ENCODE measurements around the gene TSC2.
"Not testable (repeated sequence)": the region's sequence is repeated elsewhere in the genome, so short reads cannot be mapped to it uniquely, and the experiment has no call there.

TSC2 gene

GRCh38 chr16:2009164-2009711 lies 38.5 kb upstream of the TSC2 start:
- peak; percentile 43 for DNase-seq

GRCh38 chr16:2009791-2010510 lies 37.8 kb upstream of the TSC2 start, which contains the start of gene ZNF598:
Gene ZNF598 (minus strand): TSS chr16:2009821.
- peak; percentile 81 for DNase-seq

GRCh38 chr16:2011726-2012125 lies 36.1 kb upstream of the TSC2 start:
- not testable (repeated sequence) for DNase-seq

GRCh38 chr16:2013527-2013926 lies 34.3 kb upstream of the TSC2 start:
- no peak for DNase-seq

- DNase-seq = no peak
These were observed 32.5 kb upstream of the TSC2 start for GRCh38 chr16:2015117-2015946.

GRCh38 chr16:2015947-2016208 lies 31.9 kb upstream of the TSC2 start:
- DNase-seq = no peak

- peak; percentile 11 for DNase-seq
These were observed 31.3 kb upstream of the TSC2 start for GRCh38 chr16:2016407-2016922.

- DNase-seq = peak; percentile 34
These were observed 28.3 kb upstream of the TSC2 start, which contains the start of gene NPW for GRCh38 chr16:2019518-2019920. Gene NPW (plus strand): TSS chr16:2019785.

GRCh38 chr16:2019921-2020831 lies 27.6 kb upstream of the TSC2 start:
- DNase-seq = peak; percentile 75

- no peak for DNase-seq
These were observed 25.1 kb upstream of the TSC2 start for GRCh38 chr16:2022723-2023091.

- peak; percentile 97 for DNase-seq
These were observed 24.4 kb upstream of the TSC2 start for GRCh38 chr16:2023092-2024031.

- DNase-seq = no peak
These were observed 23.8 kb upstream of the TSC2 start for GRCh38 chr16:2024032-2024420.

- DNase-seq = no peak
These were observed 22.5 kb upstream of the TSC2 start for GRCh38 chr16:2025251-2025650.

GRCh38 chr16:2025878-2026460 lies 21.8 kb upstream of the TSC2 start:
- DNase-seq = no peak

GRCh38 chr16:2026461-2027023 lies 21.2 kb upstream of the TSC2 start, which contains the start of gene NHERF2:
Gene NHERF2 (plus strand): TSS chr16:2026902. CDS start chr16:2027006, 104 bp downstream.
- DNase-seq = peak; percentile 44

- peak; percentile 51 for DNase-seq
These were observed 20.5 kb upstream of the TSC2 start for GRCh38 chr16:2027024-2028010.

- DNase-seq = no peak
These were observed 19.6 kb upstream of the TSC2 start for GRCh38 chr16:2028146-2028545.

- DNase-seq = no peak
These were observed 19.1 kb upstream of the TSC2 start for GRCh38 chr16:2028620-2029220.
